ENCODE data around the gene PLCH2. TPM values are rescaled to one million over a fixed set of nuclear protein-coding genes. Genes with fewer than 3 reads are reported as not detected.

PLCH2 gene
- polyA plus RNA-seq, 1 of the 3 experiments (the other 2 are of a cell fraction), result 0.08 TPM

DNA sequence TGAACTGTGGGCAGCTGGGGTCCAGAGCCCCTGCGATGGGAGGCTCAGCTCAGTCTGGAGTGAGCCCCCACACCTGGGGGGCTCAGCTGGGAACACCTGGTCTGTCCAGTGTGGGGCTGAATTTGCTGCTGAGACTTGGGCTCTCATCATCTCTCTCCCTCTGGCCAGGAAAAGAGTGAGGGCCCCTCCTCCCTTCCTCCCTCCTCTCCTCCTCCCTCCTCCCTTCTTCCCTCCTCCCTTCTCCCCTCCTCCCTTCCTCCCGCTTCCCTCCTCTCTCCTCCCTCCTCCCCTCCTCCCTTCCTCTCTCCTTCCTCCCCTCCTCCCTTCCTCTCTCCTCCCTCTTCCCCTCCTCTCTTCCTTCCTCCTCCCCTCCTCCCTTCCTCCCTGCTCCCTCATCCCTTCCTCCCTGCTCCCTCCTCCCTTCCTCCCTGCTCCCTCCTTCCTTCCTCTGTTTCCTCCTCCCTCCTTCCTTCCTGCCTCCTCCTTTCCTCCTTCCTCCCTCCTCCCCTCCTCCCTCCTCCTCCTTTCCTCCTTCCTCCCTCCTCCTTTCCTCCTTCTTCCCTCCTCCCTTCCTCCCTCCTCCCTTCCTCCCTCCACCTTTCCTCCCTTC is 40.2 kb upstream of the PLCH2 start:
- CTCF ChIA-PET, result no interaction called here

DNA sequence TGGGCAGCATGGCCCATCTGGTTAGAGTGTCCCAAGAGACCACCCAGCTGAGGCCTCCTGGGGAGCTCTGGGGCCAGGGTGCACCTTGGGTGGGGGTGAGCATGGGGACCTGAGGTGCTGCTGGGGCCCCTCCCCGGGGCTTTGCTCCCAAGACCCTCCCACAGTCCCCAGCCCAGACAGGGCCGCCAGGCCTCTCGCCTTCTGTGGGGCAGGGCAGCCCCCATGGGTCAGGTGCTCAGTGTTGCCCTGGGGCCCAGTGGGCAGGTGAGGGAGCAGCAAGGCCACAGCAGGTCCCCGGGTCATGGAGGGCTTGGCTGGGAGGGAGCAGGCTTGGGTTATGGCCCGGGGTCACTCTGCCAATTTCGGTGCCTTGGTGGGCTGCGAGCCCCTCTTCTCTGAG is 39.2 kb upstream of the PLCH2 start:
- no peaks in the 10 kb centered on the region for H3F3A ChIP-seq (replicated peaks; ENCODE audit: insufficient read depth)
- H3K9me2 ChIP-seq, result no peaks in the 10 kb centered on the region
- DNase-seq, result no peak
- H3K9me3 ChIP-seq, result no peaks in the 10 kb centered on the region
- H3K4me1 ChIP-seq (ENCODE audit: control insufficient read depth in 1 of 2, insufficient read depth in 2 of 2, low read depth in 1 of 2, low read length in 1 of 2), result no peaks in the 10 kb centered on the region; a peak in 1 of 4 replicates
- ChIA-PET POLR2A (no interaction called here), CTCF (no interaction called here)
- H4K20me1 ChIP-seq (ENCODE audit: insufficient read depth), result no peaks in the 10 kb centered on the region
- H3K27me3 ChIP-seq (ENCODE audit: insufficient read depth), result peaks cover 11% of the 10 kb centered on the region
- TF ChIP-seq FOXJ3 (CRISPR knock-in tag; IDR thresholded peaks at IDR 0.05), result no peak
- TF ChIP-seq, protein P1, sequence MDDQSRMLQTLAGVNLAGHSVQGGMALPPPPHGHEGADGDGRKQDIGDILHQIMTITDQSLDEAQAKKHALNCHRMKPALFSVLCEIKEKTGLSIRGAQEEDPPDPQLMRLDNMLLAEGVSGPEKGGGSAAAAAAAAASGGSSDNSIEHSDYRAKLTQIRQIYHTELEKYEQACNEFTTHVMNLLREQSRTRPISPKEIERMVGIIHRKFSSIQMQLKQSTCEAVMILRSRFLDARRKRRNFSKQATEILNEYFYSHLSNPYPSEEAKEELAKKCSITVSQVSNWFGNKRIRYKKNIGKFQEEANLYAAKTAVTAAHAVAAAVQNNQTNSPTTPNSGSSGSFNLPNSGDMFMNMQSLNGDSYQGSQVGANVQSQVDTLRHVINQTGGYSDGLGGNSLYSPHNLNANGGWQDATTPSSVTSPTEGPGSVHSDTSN (IDR thresholded peaks at IDR 0.05), result no peak
- no peak for TF ChIP-seq FOSL2 (IDR thresholded peaks at IDR 0.05; ENCODE audit: borderline replicate concordance, low read depth)
- TF ChIP-seq, protein P2, sequence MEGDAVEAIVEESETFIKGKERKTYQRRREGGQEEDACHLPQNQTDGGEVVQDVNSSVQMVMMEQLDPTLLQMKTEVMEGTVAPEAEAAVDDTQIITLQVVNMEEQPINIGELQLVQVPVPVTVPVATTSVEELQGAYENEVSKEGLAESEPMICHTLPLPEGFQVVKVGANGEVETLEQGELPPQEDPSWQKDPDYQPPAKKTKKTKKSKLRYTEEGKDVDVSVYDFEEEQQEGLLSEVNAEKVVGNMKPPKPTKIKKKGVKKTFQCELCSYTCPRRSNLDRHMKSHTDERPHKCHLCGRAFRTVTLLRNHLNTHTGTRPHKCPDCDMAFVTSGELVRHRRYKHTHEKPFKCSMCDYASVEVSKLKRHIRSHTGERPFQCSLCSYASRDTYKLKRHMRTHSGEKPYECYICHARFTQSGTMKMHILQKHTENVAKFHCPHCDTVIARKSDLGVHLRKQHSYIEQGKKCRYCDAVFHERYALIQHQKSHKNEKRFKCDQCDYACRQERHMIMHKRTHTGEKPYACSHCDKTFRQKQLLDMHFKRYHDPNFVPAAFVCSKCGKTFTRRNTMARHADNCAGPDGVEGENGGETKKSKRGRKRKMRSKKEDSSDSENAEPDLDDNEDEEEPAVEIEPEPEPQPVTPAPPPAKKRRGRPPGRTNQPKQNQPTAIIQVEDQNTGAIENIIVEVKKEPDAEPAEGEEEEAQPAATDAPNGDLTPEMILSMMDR (IDR thresholded peaks at IDR 0.05), result no peak
- no peaks in the 10 kb centered on the region for H3K36me3 ChIP-seq (replicated peaks in 1 of 2; ENCODE audit: control insufficient read depth in 1 of 2, insufficient read depth in 2 of 2, low read length in 1 of 2)
- H3K79me2 ChIP-seq (ENCODE audit: insufficient read depth), result no peaks in the 10 kb centered on the region
- no peak overlapping the region for H3K4me3 ChIP-seq (ENCODE audit: low read depth in 2 of 2, low read length in 1 of 2)
- no peak overlapping the region for H3K4me2 ChIP-seq
- H3K9ac ChIP-seq, result no peak overlapping the region
- H2AFZ ChIP-seq (ENCODE audit: low read depth), result no peak overlapping the region
- 0% methylated on average over 1 of the region's 7 CpGs for WGBS (ENCODE audit: low lambda C conversion rate)
- H3K27ac ChIP-seq (ENCODE audit: low read depth in 2 of 2, low read length in 1 of 2), result no peak overlapping the region

More for the DNA sequence above, 40.2 kb upstream of the PLCH2 start:
- 22% methylated on average over 1 of the region's 2 CpGs for WGBS (ENCODE audit: low lambda C conversion rate)
- Histone ChIP-seq H3K27me3 (ENCODE audit: insufficient read depth) (peaks cover 11% of the 10 kb centered on the region), H4K20me1 (ENCODE audit: insufficient read depth) (no peaks in the 10 kb centered on the region), H3K9me3 (no peaks in the 10 kb centered on the region), H3K4me3 (ENCODE audit: low read depth in 2 of 2, low read length in 1 of 2) (no peak overlapping the region), H3K79me2 (ENCODE audit: insufficient read depth) (no peaks in the 10 kb centered on the region), H3K9me2 (no peaks in the 10 kb centered on the region), H3F3A (replicated peaks; ENCODE audit: insufficient read depth) (no peaks in the 10 kb centered on the region), H3K9ac (no peak overlapping the region), H3K4me1 (ENCODE audit: control insufficient read depth in 1 of 2, insufficient read depth in 2 of 2, low read depth in 1 of 2, low read length in 1 of 2) (peaks cover 0 to 3% of the 10 kb centered on the region in 2 experiments; a peak in 1 of 4 replicates), H3K4me2 (no peak overlapping the region), H3K36me3 (replicated peaks in 1 of 2; ENCODE audit: control insufficient read depth in 1 of 2, insufficient read depth in 2 of 2, low read length in 1 of 2) (no peaks in the 10 kb centered on the region), H3K27ac (ENCODE audit: low read depth in 2 of 2, low read length in 1 of 2) (no peak overlapping the region), H2AFZ (ENCODE audit: low read depth) (no peak overlapping the region)
- no peak for DNase-seq
- TF ChIP-seq NRF1 (IDR thresholded peaks at IDR 0.05; ENCODE audit: low read depth, low read length) (no peak), FOSL2 (IDR thresholded peaks at IDR 0.05; ENCODE audit: borderline replicate concordance, low read depth) (no peak)
- POLR2A ChIA-PET, result no interaction called here

DNA sequence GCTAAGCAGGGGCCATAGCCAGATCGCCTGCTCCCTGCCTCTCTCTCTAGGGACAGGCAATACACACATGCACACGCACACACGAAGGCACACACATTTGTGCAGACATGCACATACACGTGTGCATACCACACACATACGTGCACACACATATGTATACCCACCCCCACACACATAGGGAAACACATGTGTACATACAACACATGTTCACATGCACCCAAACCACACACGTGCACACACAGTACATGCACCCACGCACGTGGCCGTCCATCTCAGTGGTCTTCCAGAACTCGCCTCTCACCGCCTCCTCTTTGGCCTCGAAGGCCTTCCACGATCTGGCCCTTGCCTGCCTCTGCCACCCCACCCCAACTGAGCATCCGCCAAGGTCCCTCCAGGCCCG is 38.5 kb upstream of the PLCH2 start:
- no peak overlapping the region for H2AFZ ChIP-seq (ENCODE audit: low read depth)
- H3K27ac ChIP-seq (ENCODE audit: low read depth in 2 of 2, low read length in 1 of 2), result no peak overlapping the region
- ChIA-PET POLR2A (no interaction called here), CTCF (no interaction called here)
- peaks cover 14% of the 10 kb centered on the region for H3K27me3 ChIP-seq (ENCODE audit: insufficient read depth)
- no peak overlapping the region for H3K9ac ChIP-seq
- H3K4me1 ChIP-seq (ENCODE audit: control insufficient read depth in 1 of 2, insufficient read depth in 2 of 2, low read depth in 1 of 2, low read length in 1 of 2), result no peaks in the 10 kb centered on the region
- H3K4me2 ChIP-seq, result no peak overlapping the region
- no peaks in the 10 kb centered on the region for H3F3A ChIP-seq (replicated peaks; ENCODE audit: insufficient read depth)
- 69% methylated on average over 15 of the region's 15 CpGs for WGBS (ENCODE audit: low lambda C conversion rate)
- H3K79me2 ChIP-seq (ENCODE audit: insufficient read depth), result no peaks in the 10 kb centered on the region
- H3K9me3 ChIP-seq, result no peaks in the 10 kb centered on the region
- H4K20me1 ChIP-seq (ENCODE audit: insufficient read depth), result no peaks in the 10 kb centered on the region
- H3K36me3 ChIP-seq (replicated peaks in 1 of 2; ENCODE audit: control insufficient read depth in 1 of 2, insufficient read depth in 2 of 2, low read length in 1 of 2), result no peaks in the 10 kb centered on the region
- DNase-seq, result no peak
- H3K4me3 ChIP-seq (ENCODE audit: low read depth in 2 of 2, low read length in 1 of 2), result no peak overlapping the region
- H3K9me2 ChIP-seq, result no peaks in the 10 kb centered on the region
- TF ChIP-seq JUND (IDR thresholded peaks at IDR 0.05), result no peak
- TF ChIP-seq EP300 (IDR thresholded peaks at IDR 0.05; ENCODE audit: borderline replicate concordance in 1 of 2, low read depth in 1 of 2, low read length in 1 of 2), result no peak
- TF ChIP-seq SIN3A (IDR thresholded peaks at IDR 0.05; ENCODE audit: borderline replicate concordance, low read depth, low read length), result no peak
- no peak for TF ChIP-seq MXI1 (IDR thresholded peaks at IDR 0.05; ENCODE audit: low read depth, low read length)
- TF ChIP-seq, protein P1 (IDR thresholded peaks at IDR 0.05), result no peak
